HEK293 (cell line): ENCODE measurements around the gene AKT2.

ENCODE experiments used
- RBAK ChIP-seq: fragments of 450-650 bp; formaldehyde crosslinking; IDR thresholded peaks from 2 replicates; pipeline ENCODE4 v1.5.1; 2016; ENCODE audit warnings: missing biosample characterization, missing genetic modification characterization
- ZNF302 ChIP-seq: fragments of 450-650 bp; formaldehyde crosslinking; IDR thresholded peaks from 2 replicates; pipeline ENCODE4 v1.5.1; 2016; ENCODE audit warnings: missing biosample characterization, missing genetic modification characterization, low read depth
- ZNF510 ChIP-seq: fragments of 450-650 bp; formaldehyde crosslinking; IDR thresholded peaks from 2 replicates; pipeline ENCODE4 v1.5.1; 2018; ENCODE audit warnings: mild to moderate bottlenecking, missing genetic modification characterization, missing biosample characterization; ENCODE audit not compliant: insufficient replicate concordance
- ZNF658 ChIP-seq: fragments of 450-650 bp; formaldehyde crosslinking; IDR thresholded peaks from 2 replicates; pipeline ENCODE4; 2016; ENCODE audit warnings: missing biosample characterization, missing genetic modification characterization
- TF ChIP-seq, protein P1 (sequence below): fragments of 450-650 bp; formaldehyde crosslinking; IDR thresholded peaks from 2 replicates; pipeline ENCODE4 v1.5.1; 2016; ENCODE audit warnings: missing biosample characterization, missing genetic modification characterization
- TF ChIP-seq, protein P2 (sequence below): fragments of 450-650 bp; formaldehyde crosslinking; IDR thresholded peaks from 2 replicates; pipeline ENCODE4 v1.5.1; 2016; ENCODE audit warnings: missing biosample characterization, missing genetic modification characterization

DNA sequence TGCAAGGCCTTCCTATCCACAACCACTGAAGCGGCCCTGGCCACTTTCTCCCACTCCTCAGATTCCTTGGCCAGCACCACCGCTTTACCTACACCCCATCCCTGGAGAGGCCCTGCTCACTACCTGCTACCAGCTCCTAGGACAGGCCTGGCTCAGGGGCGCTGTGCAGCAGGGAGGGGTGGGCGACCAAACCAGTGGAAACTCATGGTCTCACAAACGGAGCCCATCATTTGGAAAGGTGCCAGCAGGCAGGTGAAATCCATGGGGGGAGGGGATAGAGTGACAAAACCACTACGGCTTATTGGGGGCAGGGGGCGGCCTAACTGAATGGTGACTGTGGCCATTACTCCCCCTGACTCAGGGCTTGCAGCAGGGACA is 35.4 kb upstream of the AKT2 start:
- no peak for TF ChIP-seq RBAK (tag by site-specific recombination)
- TF ChIP-seq, protein P1, sequence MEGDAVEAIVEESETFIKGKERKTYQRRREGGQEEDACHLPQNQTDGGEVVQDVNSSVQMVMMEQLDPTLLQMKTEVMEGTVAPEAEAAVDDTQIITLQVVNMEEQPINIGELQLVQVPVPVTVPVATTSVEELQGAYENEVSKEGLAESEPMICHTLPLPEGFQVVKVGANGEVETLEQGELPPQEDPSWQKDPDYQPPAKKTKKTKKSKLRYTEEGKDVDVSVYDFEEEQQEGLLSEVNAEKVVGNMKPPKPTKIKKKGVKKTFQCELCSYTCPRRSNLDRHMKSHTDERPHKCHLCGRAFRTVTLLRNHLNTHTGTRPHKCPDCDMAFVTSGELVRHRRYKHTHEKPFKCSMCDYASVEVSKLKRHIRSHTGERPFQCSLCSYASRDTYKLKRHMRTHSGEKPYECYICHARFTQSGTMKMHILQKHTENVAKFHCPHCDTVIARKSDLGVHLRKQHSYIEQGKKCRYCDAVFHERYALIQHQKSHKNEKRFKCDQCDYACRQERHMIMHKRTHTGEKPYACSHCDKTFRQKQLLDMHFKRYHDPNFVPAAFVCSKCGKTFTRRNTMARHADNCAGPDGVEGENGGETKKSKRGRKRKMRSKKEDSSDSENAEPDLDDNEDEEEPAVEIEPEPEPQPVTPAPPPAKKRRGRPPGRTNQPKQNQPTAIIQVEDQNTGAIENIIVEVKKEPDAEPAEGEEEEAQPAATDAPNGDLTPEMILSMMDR (tag by site-specific recombination): no peak
- TF ChIP-seq, protein P2, sequence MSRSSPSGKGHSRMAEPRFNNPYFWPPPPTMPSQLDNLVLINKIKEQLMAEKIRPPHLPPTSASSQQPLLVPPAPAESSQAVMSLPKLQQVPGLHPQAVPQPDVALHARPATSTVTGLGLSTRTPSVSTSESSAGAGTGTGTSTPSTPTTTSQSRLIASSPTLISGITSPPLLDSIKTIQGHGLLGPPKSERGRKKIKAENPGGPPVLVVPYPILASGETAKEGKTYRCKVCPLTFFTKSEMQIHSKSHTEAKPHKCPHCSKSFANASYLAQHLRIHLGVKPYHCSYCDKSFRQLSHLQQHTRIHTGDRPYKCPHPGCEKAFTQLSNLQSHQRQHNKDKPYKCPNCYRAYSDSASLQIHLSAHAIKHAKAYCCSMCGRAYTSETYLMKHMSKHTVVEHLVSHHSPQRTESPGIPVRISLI (tag by site-specific recombination): no peak
- TF ChIP-seq ZNF302: no peak
- TF ChIP-seq ZNF510: no peak
- no peak for TF ChIP-seq ZNF658 (tag by site-specific recombination)
